8988T (cell line): ENCODE results near the gene KTN1.

Experiments used
- DNase-seq: peaks from one replicate; pipeline ENCODE4 v3.0.0; 2011

Gene KTN1

GRCh38 chr14:55572578-55572977 is 7.4 kb upstream of the KTN1 start:
- no peak for DNase-seq

- DNase-seq, result no peak
Measured at GRCh38 chr14:55574988-55575387, 5.0 kb upstream of the KTN1 start.

- DNase-seq, result no peak
Measured at GRCh38 chr14:55577229-55577628, 2.8 kb upstream of the KTN1 start.

- DNase-seq, result no peak
Measured at GRCh38 chr14:55578511-55578910, 1.5 kb upstream of the KTN1 start.

- peak; percentile 25 for DNase-seq
Measured at GRCh38 chr14:55580470-55581341, 699 bp downstream of the KTN1 start.

- no peak for DNase-seq
Measured at GRCh38 chr14:55581342-55581771, 1.4 kb downstream of the KTN1 start.

- no peak for DNase-seq
Measured at GRCh38 chr14:55582746-55583145, 2.7 kb downstream of the KTN1 start.

GRCh38 chr14:55583942-55584468 is 4.0 kb downstream of the KTN1 start:
- no peak for DNase-seq

GRCh38 chr14:55585854-55586253 is 5.8 kb downstream of the KTN1 start:
- DNase-seq, result no peak

GRCh38 chr14:55586411-55586810 is 6.4 kb downstream of the KTN1 start:
- DNase-seq, result no peak

GRCh38 chr14:55587847-55588246 is 7.8 kb downstream of the KTN1 start:
- no peak for DNase-seq

- no peak for DNase-seq
Measured at GRCh38 chr14:55588259-55588699, 8.3 kb downstream of the KTN1 start.

GRCh38 chr14:55589171-55589570 is 9.2 kb downstream of the KTN1 start:
- no peak for DNase-seq

- no peak for DNase-seq
Measured at GRCh38 chr14:55592436-55592835, 12.4 kb downstream of the KTN1 start.

GRCh38 chr14:55593698-55594097 is 13.7 kb downstream of the KTN1 start:
- DNase-seq, result no peak

GRCh38 chr14:55599250-55599879 is 19.4 kb downstream of the KTN1 start:
- no peak for DNase-seq

- DNase-seq, result no peak
Measured at GRCh38 chr14:55600784-55601561, 21.0 kb downstream of the KTN1 start.

GRCh38 chr14:55603401-55603953 is 23.5 kb downstream of the KTN1 start:
- no peak for DNase-seq

GRCh38 chr14:55604488-55604887 is 24.5 kb downstream of the KTN1 start:
- DNase-seq, result no peak

GRCh38 chr14:55604900-55605418 is 25.0 kb downstream of the KTN1 start:
- no peak for DNase-seq

- no peak for DNase-seq
Measured at GRCh38 chr14:55605793-55606192, 25.8 kb downstream of the KTN1 start.

GRCh38 chr14:55607386-55607785 is 27.4 kb downstream of the KTN1 start:
- DNase-seq, result no peak

- DNase-seq, result no peak
Measured at GRCh38 chr14:55609681-55610080, 29.7 kb downstream of the KTN1 start.
